HG03442 (cell line): ENCODE data around the gene SLC7A6.
A peak's percentile ranks its signal among the peaks of the same experiment; 100 is the strongest.
"Not testable (repeated sequence)": the region's sequence is repeated elsewhere in the genome, so short reads cannot be mapped to it uniquely, and the experiment has no call there.

Experiments used
- ATAC-seq: cut with Tn5 transposase; IDR thresholded peaks from one replicate; pipeline ENCODE4 v1.9.1; 2021; ENCODE audit warnings: mild to moderate bottlenecking, moderate library complexity; ENCODE audit not compliant: unreplicated experiment

SLC7A6 gene

GRCh38 chr16:68279726-68280558, 15.6 kb downstream of the SLC7A6 start:
- ATAC-seq, result no peak

GRCh38 chr16:68281368-68282063, 17.2 kb downstream of the SLC7A6 start:
- ATAC-seq, result no peak

- no peak for ATAC-seq
These were observed 17.7 kb downstream of the SLC7A6 start for GRCh38 chr16:68282064-68282452.

GRCh38 chr16:68283346-68283745, 19.0 kb downstream of the SLC7A6 start:
- no peak for ATAC-seq

DNA sequence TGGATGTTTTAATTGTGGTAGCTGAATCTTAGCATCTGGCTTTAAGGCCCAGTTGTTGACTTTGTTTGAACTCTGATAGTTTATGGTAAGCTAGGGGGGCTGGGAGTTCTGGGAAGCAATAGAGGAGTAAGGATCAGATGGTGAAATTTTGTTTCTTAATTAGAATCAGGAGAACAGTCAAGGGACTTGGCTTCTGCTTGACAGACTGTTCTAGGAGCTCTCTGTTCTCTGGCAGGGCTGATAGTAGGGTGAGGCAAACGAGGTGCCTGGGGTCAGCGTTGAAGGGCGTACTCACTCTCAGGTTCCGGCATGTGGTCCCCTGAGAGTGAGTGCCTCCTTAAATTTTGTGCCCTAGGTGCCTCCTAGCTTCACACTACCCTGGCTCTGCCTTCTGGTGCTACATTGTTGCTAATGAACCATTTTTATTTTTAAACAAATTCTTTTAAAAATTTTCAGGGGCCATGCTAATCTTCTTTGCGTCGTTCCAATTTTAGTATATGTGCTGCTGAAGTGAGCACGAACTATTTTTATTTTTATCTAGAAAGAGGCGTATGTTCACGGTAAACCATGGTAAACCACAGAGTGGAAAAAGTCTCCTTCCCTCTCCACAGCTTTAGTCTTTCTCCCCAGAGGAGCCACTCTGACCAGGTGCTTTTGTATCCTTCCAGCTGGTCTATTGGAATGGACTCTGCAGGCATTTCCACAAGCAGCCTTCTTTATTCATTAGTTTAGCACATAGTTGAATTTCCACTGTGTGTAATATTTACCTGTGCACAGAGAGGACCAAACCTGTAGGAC, 19.7 kb downstream of the SLC7A6 start:
- ATAC-seq, result no peak

DNA sequence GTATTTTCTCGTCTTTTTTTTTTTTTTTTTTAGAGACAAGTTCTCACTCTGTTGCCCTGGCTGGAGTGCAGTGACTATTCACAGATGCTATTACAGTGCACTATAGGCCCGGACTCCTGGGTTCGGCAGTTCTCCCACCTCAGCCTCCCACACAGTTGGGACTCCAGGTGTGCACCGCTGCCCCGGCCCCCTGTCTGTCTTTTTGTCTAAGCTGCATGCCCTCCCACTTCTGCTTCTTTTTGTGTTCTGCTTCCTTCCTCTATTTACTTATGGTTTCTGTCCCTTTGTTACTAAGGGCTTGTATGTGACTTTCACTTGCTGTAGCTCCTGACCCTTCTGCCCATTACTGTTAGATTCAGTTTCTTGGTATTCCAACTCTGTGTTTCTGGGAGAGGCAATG, 20.5 kb downstream of the SLC7A6 start:
- ATAC-seq, result peak; percentile 51

- ATAC-seq, result no peak
These were observed 21.4 kb downstream of the SLC7A6 start for GRCh38 chr16:68285683-68286082.

DNA sequence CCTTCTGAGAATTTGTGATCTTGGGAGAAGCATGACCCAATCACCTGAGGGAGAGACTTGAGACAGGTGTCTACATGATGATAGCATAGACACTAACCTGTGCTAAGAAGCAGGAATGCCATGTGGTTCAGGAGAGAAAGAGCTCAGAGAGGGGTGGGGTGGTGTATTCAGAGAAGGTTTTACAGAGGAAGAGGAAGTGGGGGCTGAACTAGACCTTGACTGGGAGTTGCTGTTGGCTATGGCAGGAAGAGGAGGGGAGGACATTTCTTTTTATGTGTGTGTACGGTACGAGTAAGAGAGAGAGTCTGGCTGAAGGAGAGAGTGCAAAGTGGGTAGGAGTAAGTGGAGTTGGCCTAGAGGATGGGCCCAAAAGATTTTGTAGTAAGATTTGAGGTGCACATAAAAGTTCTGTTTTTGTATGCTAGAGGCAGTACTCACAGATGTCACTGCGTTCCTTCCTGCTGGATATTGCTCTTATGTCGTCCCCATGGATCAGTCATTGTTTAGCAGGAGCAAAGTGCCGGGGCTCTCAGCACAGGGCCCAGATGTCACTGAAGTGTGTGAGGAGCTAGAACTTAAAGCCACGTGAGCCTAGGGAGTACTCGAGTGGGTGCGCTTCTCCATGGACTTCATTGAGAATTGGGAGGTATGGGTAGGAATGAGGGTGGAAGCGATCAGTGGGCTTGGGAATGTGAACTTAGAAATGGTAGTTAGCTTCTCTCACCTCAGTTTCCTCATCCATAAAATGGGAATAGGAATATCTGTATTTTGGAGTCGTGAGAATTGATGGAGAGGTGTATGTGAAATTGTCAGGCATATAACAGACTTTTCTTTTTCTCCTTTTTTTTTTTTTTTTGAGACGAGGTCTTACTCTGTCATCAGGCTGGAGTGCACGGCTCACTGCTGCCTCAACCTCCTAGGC, 22.1 kb downstream of the SLC7A6 start:
- ATAC-seq, result no peak

DNA sequence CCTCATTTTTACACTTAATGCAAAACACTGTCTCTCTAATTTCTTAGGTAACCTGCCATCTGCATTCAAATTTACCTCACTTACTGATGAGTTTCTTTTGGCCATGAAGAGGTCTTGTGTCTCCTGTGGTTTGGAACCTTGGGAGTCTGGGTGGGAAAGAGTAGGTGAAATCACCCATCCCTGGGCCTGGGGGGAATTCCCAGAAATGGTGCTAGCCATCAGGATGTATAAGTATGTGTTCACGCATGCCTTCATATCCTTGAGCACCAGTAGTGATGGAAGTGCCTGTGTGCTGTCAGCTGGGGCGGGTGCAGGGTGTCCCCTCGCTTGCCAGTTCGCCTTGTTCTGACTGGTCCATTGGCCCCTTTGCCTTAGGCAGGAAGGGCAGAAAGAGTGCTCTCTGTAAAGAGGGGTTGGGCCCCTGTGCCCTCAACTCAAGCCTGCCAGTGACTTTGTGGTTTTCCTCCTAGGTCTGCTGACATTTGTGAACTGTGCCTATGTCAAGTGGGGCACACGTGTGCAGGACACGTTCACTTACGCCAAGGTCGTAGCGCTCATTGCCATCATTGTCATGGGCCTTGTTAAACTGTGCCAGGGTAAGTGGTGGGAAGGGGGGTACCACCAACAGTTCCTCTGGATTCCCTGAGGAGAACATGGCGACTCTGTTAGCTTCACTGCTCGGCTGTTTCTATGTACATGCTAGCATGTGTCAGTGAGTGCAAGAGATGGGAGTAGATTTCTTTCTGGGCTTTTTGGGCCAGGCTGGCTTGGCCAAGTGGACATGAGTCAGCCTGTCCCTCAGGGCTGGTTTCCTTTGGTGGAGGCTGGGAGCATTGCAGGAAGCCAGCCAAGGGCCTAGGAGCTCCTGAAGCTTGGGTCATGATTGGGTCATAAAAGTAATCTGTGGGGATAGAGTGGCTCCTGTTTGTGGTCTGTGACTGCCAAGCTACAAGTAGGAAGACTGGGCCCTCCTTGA, 23.2 kb downstream of the SLC7A6 start:
- no peak for ATAC-seq

GRCh38 chr16:68288252-68288650, 23.9 kb downstream of the SLC7A6 start:
- ATAC-seq, result no peak

- ATAC-seq, result not testable (repeated sequence)
These were observed 24.5 kb downstream of the SLC7A6 start for GRCh38 chr16:68288796-68289195.

GRCh38 chr16:68289202-68289601, 24.9 kb downstream of the SLC7A6 start:
- no peak for ATAC-seq

- ATAC-seq, result no peak
These were observed 25.4 kb downstream of the SLC7A6 start for GRCh38 chr16:68289621-68290329.

- no peak for ATAC-seq
These were observed 26.1 kb downstream of the SLC7A6 start for GRCh38 chr16:68290450-68290849.

GRCh38 chr16:68291227-68291626, 26.9 kb downstream of the SLC7A6 start:
- ATAC-seq, result no peak

DNA sequence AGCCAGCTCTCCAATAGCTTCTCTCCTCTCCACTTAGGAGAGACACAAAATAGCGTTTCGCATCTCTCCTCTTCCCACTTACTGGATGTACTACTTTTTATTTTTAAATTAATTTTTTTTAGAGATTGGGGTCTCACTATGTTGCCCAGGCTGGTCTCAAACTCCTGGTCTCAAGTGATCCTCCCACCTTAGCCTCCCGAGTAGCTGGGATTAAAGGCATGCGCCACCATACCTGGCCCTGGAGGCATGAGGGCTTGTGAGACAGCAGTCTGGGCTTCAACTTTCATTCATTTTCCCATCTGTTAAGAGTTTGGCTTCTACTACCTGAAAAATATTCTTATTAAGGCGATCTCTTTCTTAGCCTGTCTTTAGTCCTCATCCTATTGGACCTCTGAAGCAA, 28.1 kb downstream of the SLC7A6 start:
- no peak for ATAC-seq

DNA sequence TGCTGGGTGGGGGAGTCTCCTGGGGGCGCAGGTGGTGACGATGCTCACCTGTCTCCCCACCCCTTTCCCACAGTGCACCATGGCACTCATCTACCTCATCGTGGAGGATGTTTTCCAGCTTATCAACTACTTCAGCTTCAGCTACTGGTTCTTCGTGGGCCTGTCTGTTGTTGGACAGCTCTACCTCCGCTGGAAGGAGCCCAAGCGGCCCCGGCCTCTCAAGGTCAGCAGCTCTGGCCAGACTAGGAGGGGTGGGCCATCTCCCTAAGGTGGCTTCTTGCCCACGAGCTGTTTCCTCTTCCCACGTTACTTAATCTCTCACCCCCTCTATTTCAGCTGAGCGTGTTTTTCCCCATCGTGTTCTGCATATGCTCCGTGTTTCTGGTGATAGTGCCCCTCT, 32.0 kb downstream of the SLC7A6 start:
- ATAC-seq, result no peak

DNA sequence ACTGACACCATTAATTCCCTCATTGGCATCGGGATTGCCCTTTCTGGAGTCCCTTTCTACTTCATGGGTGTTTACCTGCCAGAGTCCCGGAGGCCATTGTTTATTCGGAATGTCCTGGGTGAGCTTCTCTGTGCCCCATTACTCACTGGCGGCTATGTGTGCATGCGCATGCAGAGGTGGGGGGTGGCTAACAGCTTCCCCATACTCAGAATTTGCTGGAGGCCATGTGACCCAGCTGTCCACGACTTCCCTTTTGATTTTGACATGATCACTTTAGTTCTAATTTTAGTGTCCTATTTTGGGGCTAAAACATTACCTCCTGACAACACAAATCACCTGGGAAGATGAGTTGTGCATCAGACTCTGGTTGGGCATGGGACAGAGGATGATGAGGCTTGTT, 32.4 kb downstream of the SLC7A6 start:
- no peak for ATAC-seq

GRCh38 chr16:68297908-68298307, 33.6 kb downstream of the SLC7A6 start:
- ATAC-seq, result no peak
